EH (cell line): ENCODE data around the gene ARMS2.

Source experiments
- DNase-seq: peaks from one replicate; pipeline ENCODE4 v3.0.0-alpha.2; 2015; ENCODE audit warnings: low read depth

ARMS2 gene

DNA sequence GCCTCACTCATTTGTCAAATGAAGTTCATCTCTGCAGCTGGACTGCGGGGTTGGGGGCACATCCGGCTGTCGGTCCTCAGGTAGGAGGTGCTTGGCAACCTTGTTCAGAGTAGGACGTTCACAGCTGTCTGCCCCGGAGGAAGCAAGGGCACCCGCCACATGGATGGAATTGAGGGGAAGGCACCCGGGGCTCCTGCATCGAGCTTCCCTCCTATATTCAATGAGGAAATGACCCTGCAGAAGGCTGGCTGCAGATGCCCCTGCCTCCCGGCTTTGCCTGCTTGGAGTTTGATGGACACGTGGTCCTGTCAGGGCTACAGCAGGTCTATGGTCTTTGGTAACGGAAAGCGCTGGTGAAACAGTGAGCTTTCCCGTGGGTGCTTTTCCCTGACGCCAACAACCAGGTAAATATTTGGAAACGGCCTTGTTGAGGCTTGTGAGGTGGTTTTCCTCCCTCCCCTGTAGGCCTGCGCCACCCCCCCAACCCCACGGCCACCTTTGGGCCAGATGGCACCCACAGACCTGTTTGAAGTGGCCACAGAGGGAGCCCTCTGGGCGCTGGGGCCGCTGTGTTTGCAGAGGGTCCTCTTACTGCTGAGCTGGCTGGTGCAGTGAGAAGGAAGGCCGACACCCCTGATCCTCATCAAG lies 39.8 kb downstream of the ARMS2 start:
- no peak for DNase-seq

DNA sequence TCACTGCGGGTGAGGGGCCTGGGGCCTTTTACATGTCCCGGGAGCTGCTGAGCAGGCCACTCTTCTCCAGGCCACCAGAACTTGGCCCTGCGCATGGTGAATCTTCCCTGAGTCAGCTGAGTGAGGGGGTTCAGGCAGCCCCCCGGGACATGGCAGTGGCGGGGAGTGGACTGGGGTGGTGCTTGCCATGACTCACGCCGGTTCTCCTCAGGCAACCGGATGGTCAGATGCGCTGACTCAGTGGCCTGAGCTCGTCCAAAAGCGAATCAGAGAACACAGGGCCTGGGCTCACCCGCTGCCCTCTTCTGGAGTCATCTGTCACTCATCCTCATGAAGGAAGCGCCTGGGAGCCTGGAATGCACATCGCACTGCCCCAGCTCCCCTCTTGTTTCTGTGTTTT lies 40.4 kb downstream of the ARMS2 start:
- DNase-seq, result peak; percentile 65

DNA sequence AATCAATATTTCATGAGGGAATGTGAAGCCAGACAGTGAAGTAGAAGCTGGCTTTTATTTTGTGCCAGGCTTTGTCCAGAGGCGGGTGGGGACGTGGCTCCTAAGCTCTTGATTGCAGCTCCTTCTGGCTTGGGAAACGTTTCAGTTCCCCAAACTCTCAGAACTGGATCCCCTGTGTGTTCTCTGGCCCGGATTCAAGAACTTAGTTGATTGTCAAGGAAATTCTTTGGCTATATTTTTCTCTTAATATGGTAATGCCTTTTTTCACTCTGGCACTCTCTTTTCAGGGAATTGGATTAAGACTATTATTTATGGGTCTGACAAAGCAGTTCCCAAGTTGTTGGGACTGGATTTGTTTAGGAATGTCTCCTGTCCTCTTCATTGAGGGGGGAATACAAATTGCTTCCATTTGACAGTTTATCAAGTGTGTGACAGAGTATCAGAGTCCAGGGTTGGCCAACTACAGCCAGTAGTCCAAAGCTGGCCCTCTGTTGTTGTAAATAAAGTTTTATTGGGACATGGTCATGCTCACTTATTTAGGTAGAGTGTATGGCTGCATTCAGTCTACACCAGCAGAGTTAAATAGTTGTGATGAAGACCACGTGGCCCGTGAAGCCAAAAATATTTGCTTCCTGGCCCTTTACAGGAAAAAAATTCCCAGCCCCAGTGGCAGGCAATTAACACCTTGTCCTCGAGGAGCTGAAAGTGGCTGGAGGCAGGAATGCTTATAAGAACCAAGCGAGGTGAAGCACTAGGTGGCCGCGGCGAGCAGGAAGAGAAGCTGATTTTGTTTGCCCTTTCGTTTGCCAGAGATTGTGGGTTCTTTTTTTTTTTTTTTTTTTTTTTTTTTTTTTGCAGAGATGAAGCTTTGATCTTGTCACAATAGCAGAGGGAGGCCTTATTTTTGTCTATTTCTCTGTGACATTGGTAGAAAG lies 41.2 kb downstream of the ARMS2 start:
- peak; percentile 61 for DNase-seq

DNA sequence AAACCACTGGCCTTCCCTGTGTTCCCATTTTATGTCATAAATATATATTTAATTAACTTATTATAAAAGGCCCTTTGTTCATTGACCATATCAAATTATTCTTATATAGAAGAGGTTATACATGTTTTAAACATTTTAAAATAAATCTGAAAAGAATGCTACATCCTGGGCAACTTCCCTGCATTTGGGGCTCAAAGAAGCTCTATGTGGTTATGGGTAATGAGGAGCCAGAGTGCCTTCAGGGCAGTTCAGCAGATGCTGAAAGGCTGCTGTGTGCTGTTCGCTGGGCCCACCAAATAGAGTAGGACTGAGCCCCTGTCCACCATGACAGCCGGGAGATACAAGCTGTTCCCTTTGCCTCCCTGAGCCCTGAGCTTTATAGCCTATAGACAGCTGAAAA lies 42.8 kb downstream of the ARMS2 start:
- no peak for DNase-seq

DNA sequence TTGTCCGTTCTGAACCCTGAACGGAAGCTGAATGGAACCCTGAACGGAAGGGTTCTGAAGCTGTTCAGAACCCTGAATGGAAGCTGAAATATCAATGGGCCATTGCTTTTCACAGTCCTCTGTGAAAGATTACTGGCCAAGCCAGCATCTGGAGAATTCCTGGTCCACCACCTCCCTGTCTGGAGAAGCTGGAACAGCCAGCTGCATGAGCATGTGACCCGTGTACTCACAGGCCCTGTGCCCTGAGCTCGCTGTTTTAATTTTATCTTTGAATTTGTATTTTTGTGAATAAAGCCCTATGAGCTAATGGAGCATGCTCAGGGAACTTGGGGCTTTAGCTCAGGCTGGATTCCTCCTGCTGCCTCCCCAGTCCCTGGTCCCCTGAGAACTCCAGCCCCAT lies 44.1 kb downstream of the ARMS2 start:
- no peak for DNase-seq

DNA sequence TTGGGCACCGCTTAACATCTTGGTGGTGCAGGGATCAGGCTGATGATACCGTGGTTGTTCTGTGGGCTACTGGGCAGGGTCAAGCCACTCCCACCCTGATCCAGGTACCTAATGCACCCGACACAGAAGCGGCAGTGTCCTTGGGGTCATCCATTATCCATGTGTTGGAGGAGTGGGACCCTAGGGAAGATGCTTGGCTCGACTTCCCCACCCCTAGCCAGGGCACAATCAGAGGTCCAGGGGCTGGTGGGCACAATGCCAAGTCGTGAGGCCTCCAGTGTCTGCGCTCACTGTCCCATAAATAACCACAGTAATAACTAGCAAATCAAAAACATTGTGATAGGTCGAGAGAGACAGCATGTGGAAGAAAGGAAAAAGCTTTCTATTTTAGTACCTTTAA lies 44.6 kb downstream of the ARMS2 start:
- DNase-seq, result no peak

DNA sequence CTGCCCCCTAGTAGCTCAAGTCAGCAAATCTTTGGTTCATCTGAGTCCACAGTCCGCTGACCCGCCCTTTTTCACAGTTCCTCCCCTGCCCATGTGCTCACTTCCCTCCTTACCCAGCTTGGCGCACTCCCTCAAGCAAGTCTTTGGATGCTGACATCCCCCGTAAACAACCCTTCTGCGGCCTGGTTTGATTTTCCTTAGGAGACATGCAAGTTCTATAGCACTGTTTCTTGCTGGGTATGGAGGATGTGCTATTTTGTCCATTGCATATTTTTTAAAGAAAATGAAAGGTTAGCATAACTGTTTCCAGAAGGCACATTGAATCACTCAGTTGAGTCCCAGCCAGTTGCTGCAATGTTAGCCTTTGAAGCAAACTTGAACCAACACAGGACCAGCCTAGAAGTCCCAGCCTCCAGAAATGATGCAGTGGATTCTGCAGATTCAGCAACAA lies 45.1 kb downstream of the ARMS2 start:
- DNase-seq, result peak; percentile 38

DNA sequence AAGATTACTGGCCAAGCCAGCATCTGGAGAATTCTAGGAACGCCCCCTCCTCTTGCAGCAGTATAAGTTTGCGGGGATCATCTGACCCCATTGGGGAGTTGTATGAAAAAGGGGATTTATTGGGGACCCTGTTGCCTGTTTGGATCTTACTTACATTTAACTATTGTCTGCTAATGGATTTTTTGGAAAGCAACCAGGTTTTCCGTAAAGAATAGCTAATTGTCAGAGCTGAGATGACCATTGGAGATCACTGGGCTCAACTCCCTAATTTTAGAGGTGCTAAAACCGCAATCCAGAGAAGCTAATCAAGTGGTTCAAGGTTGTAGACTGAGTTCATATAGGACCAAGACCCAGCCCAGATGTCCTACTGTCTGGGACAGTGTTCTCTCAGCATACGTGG lies 45.7 kb downstream of the ARMS2 start:
- no peak for DNase-seq

DNA sequence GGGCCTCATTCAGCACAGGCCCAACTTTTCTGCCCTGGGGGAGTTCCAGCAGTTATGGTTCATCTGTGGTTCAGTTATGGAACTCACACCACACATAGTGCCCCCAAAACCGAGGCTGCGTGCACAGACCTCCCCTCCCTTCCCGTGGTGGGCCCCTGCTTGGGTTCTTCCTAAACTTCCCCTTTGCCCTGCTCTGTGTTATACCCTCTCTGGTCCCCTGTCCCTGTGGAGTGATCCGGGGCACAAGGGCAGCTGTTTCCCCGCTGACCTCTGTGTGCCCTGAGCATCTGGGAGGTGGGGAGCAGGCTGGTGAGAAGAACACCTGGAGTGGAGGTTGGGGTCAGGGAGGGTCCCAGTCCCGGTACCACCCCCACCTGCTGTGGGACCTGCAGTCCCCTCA lies 46.3 kb downstream of the ARMS2 start:
- no peak for DNase-seq

DNA sequence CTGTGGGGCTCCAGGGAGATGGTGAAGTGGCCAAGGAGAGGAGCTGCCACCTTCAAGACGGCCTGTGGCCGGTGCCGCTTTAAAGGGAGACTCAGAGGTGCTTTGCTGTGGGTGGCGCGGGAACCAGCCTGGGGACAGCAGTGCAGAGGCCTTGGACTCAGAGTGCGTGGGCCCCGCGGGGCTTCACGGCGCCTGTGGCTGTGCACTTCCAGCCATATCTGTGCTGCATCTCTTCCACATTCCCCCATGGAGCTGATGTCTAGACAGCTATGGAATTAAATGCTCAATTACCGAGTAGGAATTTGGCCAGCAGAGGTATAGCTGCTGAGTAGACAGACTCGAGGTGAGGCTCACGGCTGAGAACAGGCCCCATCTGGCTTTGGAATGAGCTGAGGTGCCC lies 48.6 kb downstream of the ARMS2 start:
- no peak for DNase-seq

DNA sequence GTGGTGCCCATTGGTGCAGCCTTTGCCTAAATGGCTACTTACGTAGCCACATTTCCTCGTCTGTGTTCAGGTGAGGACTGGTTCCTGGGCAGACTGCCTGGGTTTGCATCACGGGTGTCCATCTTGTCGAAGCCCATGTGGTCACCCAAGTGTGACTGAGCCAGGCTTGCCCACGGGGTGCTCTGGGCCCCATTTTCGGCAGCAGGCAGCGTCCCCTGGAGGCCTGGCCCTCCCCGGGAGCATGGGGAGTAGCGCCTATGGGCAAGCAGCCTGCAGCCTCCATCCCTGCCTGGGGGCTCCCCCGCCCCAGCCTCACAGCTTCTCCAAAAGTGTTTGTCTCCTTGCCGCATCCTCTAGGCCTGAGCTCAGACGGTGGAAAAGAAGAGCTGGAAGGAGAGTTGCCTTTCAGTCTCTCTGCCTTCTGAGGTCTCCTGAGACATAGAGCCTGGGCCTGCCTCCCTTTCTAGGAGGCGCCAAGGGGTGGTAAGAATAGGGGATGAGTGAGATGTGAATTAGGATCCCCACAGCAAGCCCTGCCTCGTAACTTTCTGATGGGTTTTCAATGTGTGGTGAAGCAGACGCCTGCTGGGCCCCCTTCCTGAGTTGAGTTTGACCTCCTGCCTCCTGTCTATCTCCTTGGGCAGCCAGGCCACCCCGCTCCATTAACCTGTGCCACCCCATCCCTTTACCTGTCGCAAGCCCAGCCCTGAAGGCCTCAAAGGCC lies 49.6 kb downstream of the ARMS2 start:
- DNase-seq, result no peak

DNA sequence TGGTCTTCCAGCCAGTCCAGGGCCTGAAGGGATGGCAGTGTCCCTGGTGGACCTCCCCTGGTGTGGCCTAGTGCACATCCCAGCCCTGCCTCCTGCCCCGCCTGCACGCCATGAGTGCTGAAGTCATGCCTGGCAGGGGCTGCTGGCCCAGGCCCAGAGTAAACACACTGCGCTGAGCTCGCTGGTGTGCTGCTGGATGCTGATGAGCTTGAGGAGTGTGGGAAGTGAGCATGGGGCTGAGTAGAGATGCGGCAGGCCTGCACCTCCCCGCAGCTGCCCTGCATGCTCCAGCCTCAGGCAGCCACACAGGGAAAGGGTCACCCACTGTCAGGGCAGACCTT lies 50.1 kb downstream of the ARMS2 start:
- peak; percentile 96 for DNase-seq

DNA sequence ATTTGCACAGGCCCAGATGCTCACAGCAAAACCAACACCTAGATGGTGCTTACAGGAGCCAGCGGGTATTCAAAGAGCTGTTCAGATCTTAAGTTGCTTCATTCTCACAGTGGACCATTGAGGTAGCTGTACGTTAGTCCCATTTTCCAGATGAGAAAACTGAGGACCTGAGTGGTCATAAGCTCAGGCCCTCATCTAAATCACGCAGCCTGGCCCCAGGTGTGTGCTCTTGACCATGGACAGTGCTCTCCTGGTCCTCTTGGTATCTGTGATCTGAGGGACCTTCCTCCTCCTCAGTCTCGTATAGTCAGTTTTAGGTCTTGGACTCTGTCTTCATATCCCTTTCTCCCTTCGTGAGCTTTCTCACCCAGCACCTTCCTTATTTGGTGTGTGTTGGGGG lies 50.6 kb downstream of the ARMS2 start:
- no peak for DNase-seq

DNA sequence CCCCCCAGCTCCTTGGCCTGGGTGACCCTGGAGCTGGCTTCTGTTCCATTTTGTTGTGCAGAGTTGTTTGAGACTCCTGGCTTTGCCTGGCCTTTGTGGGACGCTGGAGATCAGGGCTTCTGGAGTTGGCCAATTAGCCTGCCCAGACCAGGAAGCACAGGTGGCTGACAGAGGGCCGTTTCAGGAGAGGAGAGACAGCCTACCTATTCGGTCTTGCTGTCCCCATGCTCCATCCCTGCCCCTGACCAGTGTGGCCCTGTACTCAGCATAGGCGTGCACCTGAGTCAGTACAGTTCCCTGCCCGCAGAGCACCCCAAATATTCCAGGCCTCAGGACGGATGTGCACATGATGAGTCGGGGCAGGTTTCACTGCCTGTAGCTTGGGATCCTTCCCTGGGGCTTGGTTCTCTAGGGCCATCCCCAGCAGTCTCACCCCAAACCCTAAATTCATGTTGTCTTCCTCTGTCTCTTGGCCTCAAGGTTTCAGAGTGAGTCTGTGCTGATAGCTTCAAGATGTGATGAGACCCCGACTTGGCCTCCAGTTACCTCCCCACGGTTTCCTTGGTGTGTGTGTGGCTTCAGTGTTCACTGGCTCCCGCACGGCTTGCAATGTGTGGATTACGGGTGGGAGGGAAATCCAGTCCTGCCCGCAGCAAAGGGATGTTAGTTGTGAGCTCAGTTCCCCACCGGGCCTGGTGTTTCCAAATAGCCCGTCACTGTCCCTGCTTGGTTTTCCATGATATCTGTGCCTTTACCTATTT lies 51.6 kb downstream of the ARMS2 start:
- DNase-seq, result no peak
